Middle frontal gyrus (tissue), 1 donor: Measurements from ENCODE around the gene SGPL1.

ENCODE experiments used
- DNase-seq: peaks from one replicate; pipeline ENCODE4 v3.0.0-alpha.2; 2015; ENCODE audit warnings: low spot score; ENCODE audit errors: extremely low spot score

The SGPL1 gene

DNA sequence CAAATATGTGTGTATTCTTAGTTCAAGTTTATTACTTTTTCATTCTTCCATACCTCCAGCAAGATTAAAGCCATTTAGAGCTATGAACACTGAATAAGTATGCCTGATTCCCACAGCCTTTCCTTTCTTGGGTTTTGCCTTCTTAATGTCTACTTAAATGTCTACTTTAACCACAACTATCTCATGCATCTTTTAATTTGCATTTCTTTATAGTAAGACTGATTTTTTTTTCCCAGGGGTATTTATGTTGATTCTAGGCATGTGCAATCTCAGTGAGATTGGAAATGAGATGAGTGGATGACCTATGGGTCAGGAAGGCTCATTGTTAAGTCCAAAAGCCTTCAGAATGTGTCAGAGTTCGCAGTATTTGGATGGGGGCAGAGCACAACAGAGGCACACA is 69.0 kb downstream of the SGPL1 start:
- no peak for DNase-seq

DNA sequence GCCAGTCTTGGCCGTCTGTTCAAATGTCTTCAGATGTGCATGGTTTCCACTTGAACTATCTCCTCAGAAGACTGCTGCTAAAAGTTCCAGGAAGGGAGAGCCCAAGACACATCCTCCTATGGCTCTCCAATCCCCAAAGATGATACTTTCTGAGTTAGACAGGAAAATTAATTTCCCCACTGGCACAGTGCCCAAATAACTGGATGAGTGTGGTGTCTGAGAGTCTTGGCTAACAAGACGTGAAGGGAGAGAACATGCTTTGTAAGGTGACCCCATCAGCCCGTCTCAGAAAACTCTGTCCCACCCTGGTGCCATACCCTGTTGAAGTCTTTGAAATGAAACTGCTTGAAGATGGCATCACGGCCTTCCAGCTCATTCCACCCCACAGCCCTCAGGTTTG is 69.7 kb downstream of the SGPL1 start:
- DNase-seq = no peak

DNA sequence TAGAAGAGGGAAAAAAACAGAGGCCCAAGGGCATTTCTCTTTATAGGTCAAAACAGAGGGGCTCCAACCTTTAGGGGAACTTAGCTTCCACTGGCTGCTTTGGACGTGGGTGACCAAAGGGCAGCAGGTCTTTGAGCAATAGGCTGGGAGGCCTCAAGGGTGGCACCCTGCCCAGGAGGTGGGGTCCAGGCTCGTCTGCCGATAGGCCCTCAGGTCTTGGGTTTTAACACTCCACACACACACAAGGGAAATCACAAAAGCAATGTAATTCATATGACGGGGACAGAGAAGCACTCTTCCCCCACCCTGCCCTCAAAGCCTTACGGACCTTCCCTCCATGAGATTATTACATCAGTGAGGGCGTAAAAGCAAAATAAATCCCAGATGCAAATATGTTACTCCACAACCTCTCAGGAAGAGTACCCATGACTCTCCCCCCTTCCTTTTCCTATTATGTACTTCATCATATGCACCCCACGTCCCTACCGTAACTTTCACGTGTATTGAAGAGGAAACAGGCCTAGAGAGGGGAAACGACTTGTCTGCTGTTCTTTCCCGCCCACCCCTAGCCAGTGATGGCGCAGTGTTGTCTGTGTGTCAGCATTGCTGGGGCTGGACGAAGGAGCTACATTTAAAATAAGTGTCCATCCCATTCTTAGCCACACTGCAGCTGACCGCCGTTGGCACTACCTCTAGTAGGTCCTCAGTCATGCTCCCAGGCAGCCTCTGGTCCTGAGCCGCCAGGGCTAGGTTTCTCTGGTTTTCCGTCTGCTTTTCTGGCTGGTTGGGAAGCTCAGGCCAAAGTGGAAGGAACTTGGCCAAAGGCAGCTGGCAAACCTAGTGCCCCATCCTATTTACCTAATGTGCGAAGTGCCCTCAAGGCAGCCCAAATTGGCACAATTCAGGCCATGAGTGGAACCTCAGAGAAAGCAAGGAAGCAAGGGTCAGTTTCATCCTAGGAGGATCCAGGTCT is 70.5 kb downstream of the SGPL1 start:
- DNase-seq = no peak

DNA sequence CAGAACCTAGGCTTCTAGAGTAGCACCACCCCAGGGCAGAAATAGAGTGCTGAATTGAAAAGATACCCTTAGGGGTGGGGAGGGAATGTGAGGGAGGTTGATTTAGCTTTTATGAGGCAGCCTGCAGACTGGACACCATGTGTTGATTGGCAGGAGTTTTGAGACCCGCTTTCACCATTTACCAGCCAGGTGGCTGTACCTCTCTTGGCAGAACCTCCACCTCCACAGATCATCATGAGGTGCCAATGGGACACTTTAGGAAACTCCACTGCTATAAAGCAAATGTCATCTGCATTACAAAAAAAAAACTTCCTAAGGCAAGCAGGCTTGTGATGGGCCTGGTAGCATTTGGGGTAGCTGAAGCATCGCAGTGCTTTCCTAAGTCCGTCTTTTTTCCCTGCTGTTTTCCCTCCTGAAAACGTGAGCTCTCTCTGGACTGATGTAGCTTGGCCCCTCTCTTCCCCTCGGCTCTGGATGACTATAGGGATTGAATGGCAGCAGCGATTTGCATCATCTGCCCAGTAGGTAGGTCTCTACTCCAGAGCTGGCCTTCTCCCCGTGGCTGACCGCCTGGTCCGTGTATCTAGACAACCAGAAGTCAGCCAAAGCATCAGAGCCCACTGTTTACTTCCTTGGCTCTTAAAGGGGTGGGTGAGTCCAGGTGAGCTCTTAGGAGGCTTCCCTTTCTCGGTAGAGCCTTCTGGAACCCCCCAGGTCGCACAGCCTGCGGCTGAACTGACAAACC is 71.3 kb downstream of the SGPL1 start:
- no peak for DNase-seq

DNA sequence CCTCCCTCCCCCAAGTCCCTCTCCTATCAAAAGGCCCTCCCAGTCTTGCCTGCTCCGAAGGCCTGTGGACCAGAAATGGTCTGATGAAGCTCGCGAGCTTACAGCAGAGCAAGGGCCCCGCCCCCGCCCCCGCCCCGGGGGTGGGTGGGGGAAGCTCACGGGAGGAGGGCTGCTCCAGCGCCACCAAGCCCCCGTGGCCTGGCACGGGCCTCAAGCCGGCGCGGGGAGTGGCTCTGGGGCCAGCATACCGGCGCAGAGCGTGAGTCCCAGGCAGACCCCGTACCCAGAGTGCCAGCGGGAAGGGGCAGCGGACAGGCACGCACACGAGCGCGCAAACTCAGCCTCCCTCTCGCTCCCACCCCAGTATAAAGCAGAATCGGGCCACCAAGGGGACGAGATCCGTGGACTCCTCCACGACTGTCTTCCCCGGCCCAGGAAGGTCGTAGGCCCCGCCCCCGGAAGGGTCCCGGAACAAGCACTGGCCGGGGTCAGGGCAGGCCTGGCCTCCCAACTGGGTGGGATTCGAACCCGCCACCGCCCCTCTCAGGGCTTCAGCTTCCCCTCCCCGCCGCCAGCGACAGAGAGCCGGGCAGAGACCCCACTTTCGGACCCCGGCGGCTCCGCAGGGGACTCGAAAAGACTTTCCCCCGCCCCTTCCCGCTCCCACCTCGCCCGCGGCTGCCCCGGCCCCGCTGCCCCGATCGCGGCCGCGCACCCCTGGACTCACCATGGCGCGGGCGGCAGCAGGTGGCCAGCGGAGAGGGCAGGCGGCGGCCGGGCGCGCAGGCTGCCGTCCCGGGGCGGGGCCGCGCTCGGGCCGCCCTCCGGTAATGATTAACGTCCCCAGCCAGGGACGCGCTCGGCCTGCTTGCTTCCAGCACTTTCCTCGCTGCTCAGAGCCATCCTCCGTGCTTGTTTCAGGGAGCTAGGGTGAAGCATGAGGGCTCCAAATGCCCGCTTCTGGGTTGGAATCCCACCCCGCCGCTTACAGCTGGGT is 72.4 kb downstream of the SGPL1 start, which contains the start of gene PCBD1:
Gene PCBD1 (minus strand): TSS at position 762 of the 997 bp plus-strand sequence. CDS start 32 bp downstream, at position 730.
- DNase-seq = no peak

DNA sequence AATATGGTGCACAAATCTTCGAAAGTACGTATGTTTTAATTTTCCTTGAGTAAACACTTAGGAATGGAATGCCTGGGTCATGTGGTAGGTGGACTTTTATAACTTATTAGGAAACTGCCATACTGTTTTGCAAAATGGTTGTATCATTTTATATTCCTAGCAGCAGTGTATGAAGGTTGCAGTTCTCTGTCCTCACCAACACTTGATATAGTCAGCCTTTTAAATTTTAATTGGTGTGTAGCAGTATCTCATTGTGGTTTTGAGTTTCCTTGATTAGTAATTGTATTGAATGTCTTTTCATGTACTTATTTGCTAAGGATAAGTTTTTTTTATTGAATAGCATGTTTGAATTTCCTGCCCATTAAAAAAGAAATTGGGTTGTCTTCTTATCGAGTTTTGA is 73.5 kb downstream of the SGPL1 start:
- DNase-seq = no peak

DNA sequence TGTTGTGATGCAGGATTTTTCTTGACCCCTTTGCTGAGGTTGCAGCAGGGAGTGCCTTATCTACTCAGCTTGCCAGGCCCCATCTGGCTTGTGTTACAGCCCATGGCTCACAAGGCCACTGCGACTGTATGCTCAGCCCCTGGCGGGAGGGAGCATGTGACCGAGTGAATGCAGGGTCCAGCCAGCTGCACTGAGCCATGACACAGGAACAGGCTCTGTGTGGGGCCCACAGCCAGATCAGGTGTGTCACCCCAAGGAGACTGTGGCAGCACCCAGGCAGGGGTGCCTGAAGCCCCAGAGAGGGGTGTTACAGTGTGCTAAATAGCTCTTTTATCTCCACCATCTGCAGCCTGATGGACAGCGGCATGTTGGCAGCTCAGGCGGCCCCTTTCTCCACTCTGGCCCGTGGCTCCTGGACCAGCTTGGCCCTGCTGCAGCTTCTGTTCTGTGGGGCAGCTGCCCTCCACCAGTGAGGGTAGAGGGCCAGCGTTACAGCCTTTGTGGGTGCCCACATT is 75.2 kb downstream of the SGPL1 start:
- no peak for DNase-seq

DNA sequence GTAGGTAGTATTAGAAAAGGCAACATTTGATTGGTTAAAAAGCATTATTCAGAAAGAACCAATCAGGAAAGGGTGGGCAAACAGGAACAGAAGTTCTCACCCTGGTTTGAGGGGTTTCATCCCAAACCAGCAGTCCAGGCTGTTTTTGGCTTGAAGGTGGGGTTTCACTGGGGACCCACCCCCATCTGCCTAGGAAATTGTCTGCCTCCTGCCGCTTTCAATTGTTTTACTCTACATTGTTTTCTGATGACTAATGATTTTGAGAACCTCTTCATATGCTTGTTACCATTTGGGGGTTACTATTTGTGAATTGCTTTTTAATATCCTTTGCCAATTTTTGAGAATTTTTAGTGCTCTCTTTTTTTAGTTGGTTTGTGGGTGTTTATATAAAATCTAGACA is 75.9 kb downstream of the SGPL1 start:
- DNase-seq = no peak

DNA sequence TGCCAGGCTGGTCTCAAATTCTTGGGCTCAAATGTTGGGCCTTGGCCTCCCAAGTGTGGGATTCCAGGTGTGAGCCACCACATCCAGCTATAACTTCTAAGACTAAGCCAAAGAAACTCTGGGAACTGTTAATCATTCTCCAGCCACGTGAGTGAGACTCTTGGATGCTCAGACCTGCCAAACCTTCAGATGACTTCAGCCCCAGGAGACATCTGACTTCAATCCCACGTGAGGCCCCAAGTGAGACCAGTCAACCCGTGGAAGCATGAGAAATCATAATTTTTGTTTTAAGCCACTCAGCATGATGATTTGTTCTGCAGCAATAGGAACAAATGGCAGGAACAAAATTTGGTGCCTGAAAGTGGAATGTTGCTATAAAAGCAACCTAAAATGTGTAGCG is 76.9 kb downstream of the SGPL1 start:
- DNase-seq = no peak

DNA sequence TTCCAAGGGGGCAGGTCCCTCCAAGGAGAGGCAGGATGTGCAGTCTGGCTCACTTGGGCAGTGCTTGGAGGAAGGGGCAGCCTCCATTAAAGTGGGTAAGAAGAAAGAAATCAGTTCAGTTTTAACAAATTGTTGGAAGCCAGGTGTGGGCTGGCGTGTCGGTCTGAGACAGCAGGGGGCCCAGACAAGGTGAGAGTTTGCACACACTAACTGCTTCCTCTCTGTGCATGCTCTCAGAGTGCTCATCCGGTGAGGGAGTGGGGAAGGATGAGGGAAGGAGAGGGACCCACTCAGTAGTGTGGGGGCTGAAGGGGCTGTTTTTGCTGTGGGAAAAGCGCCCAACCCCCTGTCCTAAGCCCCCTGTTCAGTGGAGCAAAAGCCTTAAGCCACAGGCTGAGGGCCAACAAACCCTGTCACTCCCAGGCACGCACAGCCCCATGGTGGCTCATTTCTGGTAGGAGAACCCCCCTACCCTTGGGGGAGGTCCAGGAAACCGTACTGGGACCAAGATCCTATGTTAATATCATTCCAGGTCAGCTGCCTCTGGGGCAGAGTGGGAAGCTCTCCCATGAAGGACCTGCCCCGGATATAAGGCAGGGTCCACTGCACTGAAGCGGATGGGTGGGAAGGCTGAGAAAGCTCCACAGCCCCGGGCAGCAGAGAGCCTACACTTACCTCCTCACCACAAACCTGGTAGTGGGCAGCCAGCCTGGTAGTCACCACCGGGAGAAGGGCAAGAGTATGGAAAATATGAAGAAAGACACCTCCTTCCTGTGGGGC is 77.7 kb downstream of the SGPL1 start:
- DNase-seq = no peak

DNA sequence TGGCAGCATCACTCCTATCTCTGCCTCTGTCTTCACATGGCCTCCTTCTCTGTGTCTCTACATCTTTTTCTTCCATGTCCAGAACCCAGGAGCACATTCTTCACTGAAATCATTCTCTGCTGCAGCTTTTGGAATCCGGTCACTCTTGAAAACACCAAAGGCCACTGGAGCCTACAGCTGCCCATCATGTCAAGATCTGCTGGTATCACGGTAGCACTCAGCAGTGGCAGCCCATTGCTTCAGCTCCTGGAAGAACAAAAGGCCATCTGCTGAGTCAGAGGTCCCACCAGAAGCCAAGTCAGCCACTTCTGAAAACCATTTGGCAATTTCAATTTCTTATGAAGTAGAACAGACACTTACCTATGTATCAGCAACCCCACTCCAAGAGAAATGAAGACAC is 78.7 kb downstream of the SGPL1 start:
- DNase-seq = no peak

DNA sequence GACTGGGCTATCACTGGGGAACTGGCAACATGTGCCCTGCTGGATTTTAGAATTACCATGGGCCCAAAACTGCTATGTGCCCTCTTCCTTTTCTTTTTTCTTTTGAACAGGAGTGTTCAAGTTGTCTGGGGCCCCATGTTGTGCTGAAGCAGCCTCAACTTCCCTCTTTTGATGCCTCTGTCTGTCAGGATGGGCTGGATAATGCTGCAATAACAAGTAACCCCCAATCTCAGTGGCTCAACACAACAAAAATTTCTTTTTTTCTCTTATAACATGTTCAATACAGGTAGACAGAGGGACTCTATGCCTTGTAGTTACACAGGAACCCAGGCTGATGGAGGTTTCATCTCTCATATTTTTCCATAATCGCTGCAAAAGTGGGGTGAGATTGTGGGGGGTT is 80.8 kb downstream of the SGPL1 start:
- no peak for DNase-seq

DNA sequence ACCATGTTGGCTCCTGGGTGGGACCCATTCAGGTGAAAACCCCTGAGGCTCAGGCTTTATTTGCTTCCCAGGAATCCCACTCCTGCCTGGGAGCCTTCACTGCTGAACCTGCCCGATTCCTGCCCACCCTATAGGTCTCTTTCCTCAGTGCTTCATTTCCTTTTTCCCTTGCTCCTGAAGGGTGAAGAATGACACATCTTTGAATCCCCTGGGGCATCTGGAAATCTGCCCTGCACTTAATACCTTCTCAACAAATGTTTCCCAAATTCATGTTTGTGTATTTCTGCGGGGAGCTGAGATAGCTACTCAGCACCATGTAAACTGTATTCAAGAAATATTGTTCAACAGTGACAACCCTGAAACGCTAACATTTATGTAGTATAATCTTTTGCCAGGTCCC is 82.9 kb downstream of the SGPL1 start:
- DNase-seq = no peak

DNA sequence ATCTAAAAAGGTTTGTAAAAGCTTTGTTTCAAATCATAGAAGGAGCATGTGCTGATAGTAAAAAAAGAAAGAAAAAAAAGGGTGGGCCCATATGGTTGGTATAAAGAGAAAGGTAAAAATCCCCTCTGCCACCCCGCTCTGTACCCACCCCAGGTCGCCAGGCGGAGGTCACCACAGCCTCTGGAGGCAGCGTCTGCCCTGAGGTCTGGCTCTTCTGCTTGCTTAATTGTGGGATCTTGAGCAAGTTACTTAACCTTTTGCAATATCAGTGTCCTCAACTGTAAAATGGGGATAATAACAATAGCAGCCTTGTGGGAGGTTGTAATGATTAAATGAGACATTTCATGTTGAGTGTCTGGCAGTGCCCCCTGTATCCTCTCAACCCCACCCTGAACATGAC is 83.3 kb downstream of the SGPL1 start:
- DNase-seq = no peak

DNA sequence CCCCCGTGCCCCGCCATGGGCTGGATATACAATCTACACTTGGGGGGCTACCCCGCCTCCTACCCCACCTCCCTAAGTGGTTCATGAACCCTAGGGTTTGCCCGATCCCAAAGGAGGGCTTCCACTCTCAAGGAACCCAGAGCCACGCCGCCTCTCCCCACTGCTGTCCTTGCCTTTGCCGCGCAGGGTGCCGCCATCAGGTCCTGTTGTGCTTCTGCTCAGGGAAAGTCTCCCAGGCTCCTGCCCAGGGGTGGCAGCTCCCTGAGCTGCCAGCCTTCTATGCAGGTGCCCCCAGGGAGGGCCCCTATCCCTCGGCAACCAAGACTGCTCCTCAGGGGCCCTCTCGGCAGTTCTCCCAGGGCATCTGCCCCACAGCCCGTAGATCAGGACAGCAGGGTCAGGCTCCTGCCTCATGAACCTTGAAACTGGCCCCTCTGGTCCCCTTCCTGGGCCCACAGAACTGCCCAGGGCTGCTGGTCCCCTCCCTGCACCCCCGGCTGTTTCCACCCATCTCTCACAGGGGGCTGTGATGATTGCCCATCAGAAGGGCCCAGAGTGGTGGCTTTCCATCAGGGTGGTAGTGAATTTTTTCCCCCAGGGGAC is 85.6 kb downstream of the SGPL1 start:
- DNase-seq = no peak

DNA sequence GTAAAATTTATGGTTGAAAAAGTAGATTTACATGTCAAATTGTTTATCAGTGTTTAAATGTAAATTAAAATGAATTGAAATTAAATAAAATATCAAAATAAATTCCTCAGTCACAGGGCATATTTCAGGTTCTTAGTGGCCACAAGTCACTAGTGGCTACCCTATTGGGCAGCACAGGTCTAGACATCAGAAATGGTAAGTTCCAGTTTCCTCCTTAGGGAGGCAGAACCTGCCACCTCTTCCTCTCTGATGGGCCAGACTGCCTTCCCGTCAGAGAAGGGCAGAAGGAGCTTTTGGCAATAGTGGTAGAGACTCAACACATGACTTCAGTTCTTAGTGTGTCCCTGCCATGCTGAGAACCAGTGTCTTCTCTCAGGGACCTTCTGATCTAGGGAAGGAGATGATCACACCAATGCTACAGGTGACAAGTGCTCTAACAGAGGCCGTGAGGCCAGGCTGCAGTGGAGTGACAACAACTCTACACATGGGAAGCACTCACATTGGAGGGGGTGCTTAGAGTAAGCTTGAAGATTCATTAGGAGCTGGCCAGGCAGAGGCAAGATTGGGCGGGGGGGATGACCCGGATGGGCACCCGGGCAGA is 87.0 kb downstream of the SGPL1 start:
- DNase-seq = no peak

DNA sequence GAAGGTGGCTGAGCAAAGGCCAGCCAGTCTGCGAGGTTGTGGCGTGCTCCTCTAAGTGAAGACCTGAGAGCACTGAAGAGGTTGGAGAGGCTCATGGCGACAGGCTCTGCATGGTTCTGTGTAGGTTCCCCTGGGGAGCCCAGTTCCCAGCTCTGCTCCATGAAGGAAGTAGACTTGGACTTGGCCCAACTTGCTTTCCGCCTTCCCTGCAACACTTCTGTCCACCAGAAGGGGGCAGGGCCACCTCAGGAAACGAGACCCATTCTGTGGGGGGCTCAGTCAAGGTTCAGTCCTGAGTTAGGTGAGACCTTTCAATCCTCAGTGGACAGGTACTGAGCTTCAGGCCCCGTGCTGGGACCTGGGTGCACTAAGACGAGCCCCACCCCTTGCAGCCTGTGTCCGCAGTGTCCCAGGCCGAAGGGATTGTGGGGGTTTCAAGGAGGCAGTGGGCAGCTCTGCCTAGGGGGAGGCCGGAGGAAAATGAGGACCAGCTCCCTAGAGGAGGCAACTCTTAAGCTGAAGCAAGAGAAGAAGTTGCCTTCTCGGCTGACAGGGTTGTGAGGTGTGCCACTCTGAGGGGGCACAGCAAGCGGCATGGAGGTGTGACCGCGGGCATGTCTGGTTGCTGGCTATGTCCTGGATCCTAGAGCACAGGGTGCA is 87.6 kb downstream of the SGPL1 start:
- DNase-seq = peak; percentile 40

DNA sequence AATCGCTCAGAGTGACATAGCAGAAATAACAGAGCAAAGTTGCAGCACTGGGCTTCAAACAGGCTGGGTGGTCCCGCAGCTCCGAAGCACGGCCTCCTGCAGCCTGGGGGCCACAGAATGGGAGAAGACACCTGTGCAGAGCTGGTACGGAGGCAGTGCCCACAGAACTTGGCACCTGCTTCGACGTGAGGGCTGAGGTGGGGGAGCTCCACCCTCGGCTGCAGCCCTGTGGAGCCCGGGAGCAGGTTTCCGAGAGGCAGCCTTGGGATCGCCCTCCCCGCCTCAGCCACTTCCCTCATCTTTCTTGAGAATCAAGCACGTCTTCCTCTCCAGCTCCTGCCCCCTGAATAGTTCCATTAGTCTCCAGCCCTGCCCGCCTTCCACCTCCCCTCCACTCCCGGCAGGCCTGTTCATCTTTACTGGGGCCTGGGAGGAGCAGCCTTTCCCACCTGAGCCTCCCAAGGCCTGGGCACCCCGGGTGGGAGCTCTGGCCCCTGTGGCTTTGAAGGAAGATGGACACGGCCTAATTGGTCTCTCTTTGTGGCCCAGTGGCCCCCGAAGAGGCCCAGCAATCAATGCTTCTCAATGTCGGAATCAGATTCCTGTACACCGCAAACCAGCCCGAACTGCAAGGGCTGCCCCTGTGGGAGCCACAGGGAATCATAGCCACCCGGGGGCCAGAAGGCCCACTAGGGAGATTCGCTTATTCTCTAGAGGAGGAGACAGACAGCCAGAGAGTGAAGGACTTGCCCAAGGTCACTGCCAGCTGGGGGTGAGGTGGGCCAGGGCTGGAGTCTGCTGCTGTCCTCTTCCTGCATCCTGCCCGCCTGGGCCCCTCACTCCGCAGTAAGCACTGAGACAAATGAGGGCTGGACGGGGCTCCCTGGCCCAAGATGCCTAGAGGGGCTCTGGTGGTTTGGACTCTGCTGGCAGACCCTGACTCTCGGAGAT is 89.6 kb downstream of the SGPL1 start:
- DNase-seq = no peak
